ENCODE measurements around the gene KCNE2. TPM values are rescaled to one million over a fixed set of nuclear protein-coding genes. Genes with fewer than 3 reads are reported as not detected.

Gene KCNE2
- polyA plus RNA-seq, 1 donor from 2014 or later: not detected

Other genes starting within 250 kb of the KCNE2 start
- 16.8 TPM for gene SMIM11, start 11.5 kb downstream of the KCNE2 start, polyA plus RNA-seq (ENCODE audit: insufficient read depth, low read depth, low replicate concordance)
- gene SMIM34, start 59.9 kb downstream of the KCNE2 start, polyA plus RNA-seq (ENCODE audit: insufficient read depth, low read depth, low replicate concordance): not detected
- 0.22 TPM for gene KCNE1, start 148.2 kb downstream of the KCNE2 start, polyA plus RNA-seq (ENCODE audit: insufficient read depth, low read depth, low replicate concordance)